ENCODE results near the gene ZNF3.
A peak's percentile ranks its signal among the peaks of the same experiment; 100 is the strongest.

Gene ZNF3

DNA sequence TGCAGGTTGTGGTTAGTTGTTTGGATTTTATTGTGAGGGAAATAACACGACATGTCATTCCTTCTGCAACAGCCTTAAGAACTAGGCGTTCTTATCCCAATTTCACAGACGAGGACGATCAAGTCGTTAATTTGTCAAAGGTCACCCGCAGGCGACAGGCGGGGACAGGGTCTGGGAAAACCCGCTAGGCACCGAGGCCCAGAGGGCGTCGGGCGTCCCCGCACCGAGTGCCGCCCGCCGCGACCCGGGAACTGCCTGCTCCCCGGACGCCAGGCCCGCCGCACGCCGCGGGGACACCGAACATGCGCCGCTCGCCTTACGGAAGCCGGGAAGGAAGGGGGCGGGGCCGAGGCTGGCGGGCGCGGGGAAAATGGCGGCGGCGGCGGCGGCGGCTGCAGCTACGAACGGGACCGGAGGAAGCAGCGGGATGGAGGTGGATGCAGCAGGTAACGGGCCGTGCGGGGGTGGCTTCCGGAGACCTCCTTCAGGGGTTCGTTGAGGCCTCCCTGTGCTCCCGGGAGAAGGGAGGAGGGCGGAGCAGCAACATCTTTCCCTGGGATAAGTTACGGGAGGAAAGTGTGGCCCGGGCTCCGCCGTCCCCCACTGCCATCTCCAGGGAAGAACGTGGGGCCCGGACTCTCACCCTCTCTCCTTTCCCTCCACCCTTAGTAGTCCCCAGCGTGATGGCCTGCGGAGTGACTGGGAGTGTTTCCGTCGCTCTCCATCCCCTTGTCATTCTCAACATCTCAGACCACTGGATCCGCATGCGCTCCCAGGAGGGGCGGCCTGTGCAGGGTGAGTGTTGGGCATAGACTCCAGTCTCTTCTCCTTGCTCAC, 7.3 kb upstream of the ZNF3 start, which contains the start of gene COPS6:
Gene COPS6 (plus strand): TSS at position 349 of the 837 bp plus-strand sequence. CDS start 22 bp downstream, at position 371.
- TF ChIP-seq FOXP2 (optimal IDR thresholded peaks at IDR 0.05; ENCODE audit: borderline replicate concordance, extremely low read depth, extremely low read length, insufficient read depth) (peak; percentile 71), POLR2AphosphoS5 (IDR thresholded peaks at IDR 0.05; ENCODE audit: low read depth, low read length) (peak; percentile 95), REST (IDR thresholded peaks at IDR 0.05; ENCODE audit: insufficient read depth in 1 of 2, low read depth in 2 of 2, low read length in 2 of 2) (0 out of 4 replicates have a peak, but pooled peaks of 1 of the 2 experiments have one; percentile 27), SIN3A (IDR thresholded peaks at IDR 0.05; ENCODE audit: borderline replicate concordance, insufficient read depth, low read length) (0 out of 2 replicates have a peak, but pooled peaks have one; percentile 57), TAF1 (IDR thresholded peaks at IDR 0.05; ENCODE audit: borderline replicate concordance, insufficient read depth, low read length) (peak; percentile 82; the same call in 1 of the 2 replicates)

GRCh38 chr7:100088095-100088620, 6.6 kb upstream of the ZNF3 start:
- TF ChIP-seq REST (IDR thresholded peaks at IDR 0.05; ENCODE audit: insufficient read depth in 1 of 2, low read depth in 2 of 2, low read length in 2 of 2), result no peak
- TF ChIP-seq SIN3A (IDR thresholded peaks at IDR 0.05; ENCODE audit: borderline replicate concordance, insufficient read depth, low read length), result no peak
- no peak for TF ChIP-seq TAF1 (IDR thresholded peaks at IDR 0.05; ENCODE audit: borderline replicate concordance, insufficient read depth, low read length)
- TF ChIP-seq POLR2AphosphoS5 (IDR thresholded peaks at IDR 0.05; ENCODE audit: low read depth, low read length), result no peak
- no peak for TF ChIP-seq FOXP2 (optimal IDR thresholded peaks at IDR 0.05; ENCODE audit: borderline replicate concordance, extremely low read depth, extremely low read length, insufficient read depth)

- TF ChIP-seq TAF1 (IDR thresholded peaks at IDR 0.05; ENCODE audit: borderline replicate concordance, insufficient read depth, low read length) (no peak), POLR2AphosphoS5 (IDR thresholded peaks at IDR 0.05; ENCODE audit: low read depth, low read length) (no peak), SIN3A (IDR thresholded peaks at IDR 0.05; ENCODE audit: borderline replicate concordance, insufficient read depth, low read length) (no peak), FOXP2 (optimal IDR thresholded peaks at IDR 0.05; ENCODE audit: borderline replicate concordance, extremely low read depth, extremely low read length, insufficient read depth) (no peak), REST (IDR thresholded peaks at IDR 0.05; ENCODE audit: insufficient read depth in 1 of 2, low read depth in 2 of 2, low read length in 2 of 2) (no peak)
Measured at GRCh38 chr7:100087055-100087750, 5.7 kb upstream of the ZNF3 start.

DNA sequence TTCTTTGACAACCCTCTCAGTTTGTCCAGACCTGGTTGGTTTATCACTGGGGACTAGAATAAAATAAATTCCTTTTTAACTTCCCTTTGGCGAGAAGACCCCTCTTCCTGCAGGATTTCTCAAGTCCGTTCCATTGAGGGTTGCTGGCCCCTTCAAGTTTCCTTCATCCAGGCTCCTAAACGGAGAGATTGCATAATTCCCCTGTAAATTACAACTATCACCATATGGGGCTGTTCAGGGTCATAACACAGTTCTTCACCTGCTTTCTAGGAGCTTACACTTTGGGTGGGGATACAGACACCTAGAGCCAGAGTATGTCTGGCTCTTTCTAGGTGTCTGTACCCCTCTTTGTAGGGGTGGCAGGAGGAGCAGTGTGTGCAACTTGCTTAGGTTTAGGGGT, 4.0 kb upstream of the ZNF3 start:
- TF ChIP-seq REST (IDR thresholded peaks at IDR 0.05; ENCODE audit: insufficient read depth in 1 of 2, low read depth in 2 of 2, low read length in 2 of 2) (no peak), FOXP2 (optimal IDR thresholded peaks at IDR 0.05; ENCODE audit: borderline replicate concordance, extremely low read depth, extremely low read length, insufficient read depth) (no peak), TAF1 (IDR thresholded peaks at IDR 0.05; ENCODE audit: borderline replicate concordance, insufficient read depth, low read length) (no peak), SIN3A (IDR thresholded peaks at IDR 0.05; ENCODE audit: borderline replicate concordance, insufficient read depth, low read length) (no peak), POLR2AphosphoS5 (IDR thresholded peaks at IDR 0.05; ENCODE audit: low read depth, low read length) (no peak)
